RWPE1 (cell line): ENCODE measurements around the gene GALNT9.

ENCODE experiments used
- CTCF ChIA-PET: fragments of 350-600 bp; sonication (Branson Sonifier 250); formaldehyde crosslinking; extraction: SDS; loops from one replicate; lab custom pipeline; 2021; lab: Yijun Ruan, JAX
- POLR2A ChIA-PET: fragments of 400-600 bp; formaldehyde crosslinking; extraction: SDS; loops from one replicate; lab custom pipeline; 2020; ENCODE audit warnings: antibody characterized with exemption; ENCODE audit not compliant: low non-redundant PET; lab: Yijun Ruan, JAX
- DNase-seq: peaks from one replicate; pipeline ENCODE4 v3.0.0; 2012; ENCODE audit warnings: low spot score
- H3K27ac ChIP-seq: fragments of 450-650 bp; 2 replicates; pipeline ENCODE4 v1.5.1; 2017
- CTCF ChIP-seq: fragments of 450-650 bp; conservative IDR thresholded peaks from 2 replicates; pipeline ENCODE4 v1.5.1; 2017; ENCODE audit warnings: low read depth, mild to moderate bottlenecking

The GALNT9 gene

GRCh38 chr12:132180648-132181546 is 148.5 kb downstream of the GALNT9 start:
- ChIA-PET CTCF (no interaction called here), POLR2A (no interaction called here)
- no peak overlapping the region for H3K27ac ChIP-seq
- DNase-seq, result no peak
- no peak for TF ChIP-seq CTCF

- ChIA-PET POLR2A (no interaction called here), CTCF (interaction anchor here (1.5 kb wide), 1 partner anchor 236 kb away, joined by 3 read pairs; no protein-coding TSS in a partner anchor)
- DNase-seq, result no peak
- H3K27ac ChIP-seq, result no peak overlapping the region
- no peak for TF ChIP-seq CTCF
These were observed 149.7 kb downstream of the GALNT9 start for GRCh38 chr12:132179431-132180362.

GRCh38 chr12:132178801-132179401 is 150.5 kb downstream of the GALNT9 start:
- no peak overlapping the region for H3K27ac ChIP-seq
- no peak for DNase-seq
- POLR2A ChIA-PET, result no interaction called here
- TF ChIP-seq CTCF, result no peak
- CTCF ChIA-PET, result interaction anchor here (0.6 to 1.5 kb wide), 3 partner anchors 236 to 436 kb away, joined by 3 read pairs; no protein-coding TSS in a partner anchor

- no peak overlapping the region for H3K27ac ChIP-seq
- no peak for DNase-seq
- ChIA-PET CTCF (interaction anchor here (0.6 to 0.8 kb wide), 3 partner anchors 253 to 437 kb away, joined by 3 to 4 read pairs (median 3); no protein-coding TSS in a partner anchor), POLR2A (no interaction called here)
- no peak for TF ChIP-seq CTCF
These were observed 151.1 kb downstream of the GALNT9 start for GRCh38 chr12:132178316-132178715.

GRCh38 chr12:132176920-132177551 is 152.4 kb downstream of the GALNT9 start:
- CTCF ChIA-PET, result no interaction called here
- POLR2A ChIA-PET, result no interaction called here
- DNase-seq, result no peak
- H3K27ac ChIP-seq, result no peak overlapping the region
- TF ChIP-seq CTCF, result no peak
